Lung (tissue), 12 donors: ENCODE measurements around the gene RMI2. TPM values are rescaled to one million over a fixed set of nuclear protein-coding genes. Genes with fewer than 3 reads are reported as not detected.

Source experiments
- ATAC-seq: fragments of 200-7000 bp; cut with Tn5 transposase; one replicate; pipeline ENCODE4 v1.9.1; 2020; ENCODE audit warnings: moderate number of reproducible peaks; ENCODE audit not compliant: insufficient read depth, low FRiP score
- DNase-seq, 3 donors: peaks; one replicate each; pipeline ENCODE4 v3.0.0-alpha.2; 2013 to 2017
- H3K27ac ChIP-seq, 2 donors: one replicate each; pipeline ENCODE4 v1.5.1; 2013; ENCODE audit warnings: mild to moderate bottlenecking in 2 of 2, moderate library complexity in 2 of 2, control low read depth in 1 of 2, inconsistent platforms in 1 of 2, low read depth in 1 of 2, low read length in 1 of 2
- H3K27me3 ChIP-seq, 3 donors: one replicate each; pipeline ENCODE4 v1.5.1; 2013; ENCODE audit warnings: low read length in 2 of 3; ENCODE audit not compliant: control insufficient read depth in 3 of 3, insufficient read depth in 3 of 3
- H3K36me3 ChIP-seq, 4 donors: one replicate each; pipeline ENCODE4 v1.5.1; 2013; ENCODE audit warnings: low read length in 4 of 4, mild to moderate bottlenecking in 1 of 4, moderate library complexity in 1 of 4; ENCODE audit not compliant: control insufficient read depth in 4 of 4, insufficient read depth in 4 of 4
- H3K4me1 ChIP-seq, 5 donors: one replicate each; pipeline ENCODE4 v1.5.1; 2013; ENCODE audit warnings: low read length in 5 of 5, mild to moderate bottlenecking in 2 of 5, moderate library complexity in 1 of 5; ENCODE audit not compliant: control insufficient read depth in 5 of 5, insufficient read depth in 5 of 5
- H3K4me3 ChIP-seq: one replicate; pipeline ENCODE4 v1.5.1; 2013; ENCODE audit warnings: mild to moderate bottlenecking, control low read depth, moderate library complexity
- H3K9ac ChIP-seq, 2 donors: one replicate each; pipeline ENCODE4 v1.5.1; 2013; ENCODE audit warnings: low read length in 2 of 2, control low read depth in 1 of 2; ENCODE audit not compliant: insufficient read depth in 1 of 2
- H3K9me3 ChIP-seq, 4 donors: one replicate each; pipeline ENCODE4 v1.5.1; 2013; ENCODE audit warnings: low read length in 3 of 4, mild to moderate bottlenecking in 1 of 4, moderate library complexity in 1 of 4; ENCODE audit not compliant: control insufficient read depth in 4 of 4, insufficient read depth in 3 of 4
- WGBS, 2 donors: extraction: QIAGEN DNeasy Blood & Tissue Kit; methylation state at CpG; one replicate each; pipeline ENCODE4 v1.1.7; 2013; 5-methylcytosine and 5-hydroxymethylcytosine counted together
- polyA plus RNA-seq, 2 donors: library from polyadenylated mRNA; stranded (reverse); fragments of 200-250 nt; gene quantifications; one replicate each; pipeline ENCODE4 v1.2.1, GENCODE V29; 2013
- total RNA-seq, 2 donors: library from RNA; depleted of rRNA in 1 of 2; stranded (reverse); fragments of >200 nt in 1 of 2; gene quantifications; one replicate each; pipeline ENCODE4 v1.2.1, GENCODE V29; 2014 to 2021
- TF ChIP-seq, protein P1 (sequence below): IDR thresholded peaks from 2 replicates; pipeline ENCODE4 v1.5.1; 2012; ENCODE audit warnings: mild to moderate bottlenecking; ENCODE audit errors: control extremely low read depth, extremely low read depth
- donor health status: control.
- donor health status: control.
- donor health status: Bipolar disorder and iron deficiency.
- donor health status: healthy.
- donor health status: DM: yes; HTN: yes; CAD: no.

RMI2 gene
- total and polyA plus RNA-seq, 4 donors: 2.5 to 7.2 (median 4.5) TPM

GRCh38 chr16:11353158-11353557, 7.9 kb downstream of the RMI2 start:
- no peak for ATAC-seq
- H3K9ac ChIP-seq: no peak overlapping the region
- TF ChIP-seq, protein P1, sequence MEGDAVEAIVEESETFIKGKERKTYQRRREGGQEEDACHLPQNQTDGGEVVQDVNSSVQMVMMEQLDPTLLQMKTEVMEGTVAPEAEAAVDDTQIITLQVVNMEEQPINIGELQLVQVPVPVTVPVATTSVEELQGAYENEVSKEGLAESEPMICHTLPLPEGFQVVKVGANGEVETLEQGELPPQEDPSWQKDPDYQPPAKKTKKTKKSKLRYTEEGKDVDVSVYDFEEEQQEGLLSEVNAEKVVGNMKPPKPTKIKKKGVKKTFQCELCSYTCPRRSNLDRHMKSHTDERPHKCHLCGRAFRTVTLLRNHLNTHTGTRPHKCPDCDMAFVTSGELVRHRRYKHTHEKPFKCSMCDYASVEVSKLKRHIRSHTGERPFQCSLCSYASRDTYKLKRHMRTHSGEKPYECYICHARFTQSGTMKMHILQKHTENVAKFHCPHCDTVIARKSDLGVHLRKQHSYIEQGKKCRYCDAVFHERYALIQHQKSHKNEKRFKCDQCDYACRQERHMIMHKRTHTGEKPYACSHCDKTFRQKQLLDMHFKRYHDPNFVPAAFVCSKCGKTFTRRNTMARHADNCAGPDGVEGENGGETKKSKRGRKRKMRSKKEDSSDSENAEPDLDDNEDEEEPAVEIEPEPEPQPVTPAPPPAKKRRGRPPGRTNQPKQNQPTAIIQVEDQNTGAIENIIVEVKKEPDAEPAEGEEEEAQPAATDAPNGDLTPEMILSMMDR: no peak
- H3K4me3 ChIP-seq: no peak overlapping the region
- peaks cover 0 to 88% (median 40%) of the 10 kb centered on the region in 5 donors for H3K4me1 ChIP-seq
- no peaks in the 10 kb centered on the region for H3K9me3 ChIP-seq
- no peak for DNase-seq
- H3K27me3 ChIP-seq: no peaks in the 10 kb centered on the region
- no peak overlapping the region for H3K27ac ChIP-seq
- WGBS, 2 donors: 61 to 62% methylated on average over 4 of the region's 4 CpGs
- no peaks in the 10 kb centered on the region for H3K36me3 ChIP-seq

DNA sequence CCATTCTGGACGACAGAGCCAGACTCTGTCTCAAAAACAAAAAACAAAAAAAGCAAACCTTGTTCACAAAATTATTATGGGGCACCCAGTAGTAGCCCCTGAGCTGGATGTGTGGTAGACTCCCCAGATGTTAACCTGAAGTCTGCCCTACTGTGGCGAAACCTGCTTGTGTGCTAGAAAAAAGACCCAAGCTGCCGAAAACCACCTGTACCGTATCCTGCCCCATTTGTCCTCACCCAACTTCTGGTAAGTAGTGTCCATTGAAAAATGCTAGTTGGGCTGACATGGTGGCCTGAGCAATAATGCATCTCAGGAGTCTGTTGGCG, 9.1 kb downstream of the RMI2 start:
- H3K4me1 ChIP-seq: peaks cover 2 to 80% (median 33%) of the 10 kb centered on the region in 5 donors

DNA sequence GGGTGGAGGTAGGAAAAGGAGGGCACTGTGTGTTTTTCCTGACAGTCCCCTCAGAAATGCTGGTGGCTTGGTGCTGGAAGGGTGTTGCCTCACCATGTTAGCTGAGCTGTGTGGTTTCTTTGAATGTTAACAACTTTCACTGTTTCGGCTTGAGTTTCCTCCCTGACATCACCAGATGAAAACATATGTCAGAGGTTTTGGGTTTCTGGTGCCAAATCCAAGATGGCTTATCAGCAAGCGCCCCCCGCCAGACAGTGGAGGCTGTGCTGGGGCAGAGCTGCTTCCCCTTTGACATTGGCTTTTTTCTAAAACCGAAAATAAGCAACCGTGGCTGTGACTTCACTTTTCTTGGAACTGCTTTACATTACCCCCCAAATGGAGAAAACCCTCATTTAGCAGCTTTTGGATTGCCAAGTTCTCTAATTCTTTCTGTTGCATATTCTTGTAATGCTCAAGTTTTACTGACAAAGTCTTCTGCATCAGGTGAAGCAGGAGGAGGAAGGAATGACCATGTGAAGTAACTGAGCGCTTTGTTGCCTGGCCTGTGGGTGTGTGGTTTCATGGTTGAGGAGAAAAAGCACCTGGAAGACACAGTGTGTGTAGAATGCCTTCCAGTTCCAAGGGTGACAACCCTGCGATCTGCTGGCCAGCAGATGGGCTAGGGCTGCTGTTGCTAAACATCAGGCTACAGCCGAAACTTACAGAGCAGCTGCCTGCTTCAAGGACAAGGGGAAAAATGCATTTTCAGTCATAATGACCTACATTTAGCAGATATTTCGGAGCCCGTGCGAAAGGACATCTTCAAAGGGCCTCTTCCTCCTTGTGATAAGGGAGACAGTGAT, 9.7 kb downstream of the RMI2 start:
- H3K9ac ChIP-seq: peak overlapping the region in 1 of 2 donors; percentile 62
- peaks cover 2 to 80% (median 33%) of the 10 kb centered on the region in 5 donors for H3K4me1 ChIP-seq
- ATAC-seq (no peak), DNase-seq (peak; percentile 84 to 94 (median 94))
- TF ChIP-seq, protein P1: no peak
- peak overlapping the region in 1 of 2 donors; percentile 74 for H3K27ac ChIP-seq
- H3K4me3 ChIP-seq: no peak overlapping the region
- no peaks in the 10 kb centered on the region for H3K9me3 ChIP-seq
- H3K36me3 ChIP-seq: no peaks in the 10 kb centered on the region
- H3K27me3 ChIP-seq: no peaks in the 10 kb centered on the region
- WGBS, 2 donors: 41 to 66% methylated on average over 11 of the region's 11 CpGs

More for the DNA sequence above, 9.1 kb downstream of the RMI2 start:
- H3K9me3 ChIP-seq: no peaks in the 10 kb centered on the region
- DNase-seq (no peak), ATAC-seq (no peak)
- peak overlapping the region in 1 of 2 donors; percentile 24 for H3K27ac ChIP-seq
- TF ChIP-seq, protein P1: no peak
- H3K36me3 ChIP-seq: no peaks in the 10 kb centered on the region
- no peak overlapping the region for H3K4me3 ChIP-seq
- 74 to 80% methylated on average over 5 of the region's 5 CpGs for WGBS, 2 donors
- H3K9ac ChIP-seq: peak overlapping the region in 1 of 2 donors; percentile 62
- no peaks in the 10 kb centered on the region for H3K27me3 ChIP-seq
